Activated T-cell treated with anti-CD3 and anti-CD28 coated beads for 1 hour (primary cell): ENCODE data around the gene KIRREL3.

Experiments
- DNase-seq: peaks from one replicate; pipeline ENCODE4 v3.0.0-alpha.2; 2020; ENCODE audit warnings: low read depth

The KIRREL3 gene

GRCh38 chr11:126738295-126739031, 262.1 kb downstream of the KIRREL3 start:
- DNase-seq: no peak

GRCh38 chr11:126736682-126737572, 263.6 kb downstream of the KIRREL3 start:
- no peak for DNase-seq

- no peak for DNase-seq
Measured at GRCh38 chr11:126734752-126735151, 265.8 kb downstream of the KIRREL3 start.

- DNase-seq: no peak
Measured at GRCh38 chr11:126733685-126734084, 266.9 kb downstream of the KIRREL3 start.

- no peak for DNase-seq
Measured at GRCh38 chr11:126732981-126733380, 267.6 kb downstream of the KIRREL3 start.

- no peak for DNase-seq
Measured at GRCh38 chr11:126731576-126732142, 268.9 kb downstream of the KIRREL3 start.

GRCh38 chr11:126727381-126727780, 273.2 kb downstream of the KIRREL3 start:
- DNase-seq: no peak

GRCh38 chr11:126725521-126725920, 275.0 kb downstream of the KIRREL3 start:
- no peak for DNase-seq

- no peak for DNase-seq
Measured at GRCh38 chr11:126725043-126725442, 275.5 kb downstream of the KIRREL3 start.

- no peak for DNase-seq
Measured at GRCh38 chr11:126723665-126724045, 276.9 kb downstream of the KIRREL3 start.

GRCh38 chr11:126722956-126723664, 277.5 kb downstream of the KIRREL3 start:
- no peak for DNase-seq

- DNase-seq: no peak
Measured at GRCh38 chr11:126722006-126722736, 278.4 kb downstream of the KIRREL3 start.

- DNase-seq: no peak
Measured at GRCh38 chr11:126720539-126721235, 279.9 kb downstream of the KIRREL3 start.

GRCh38 chr11:126719740-126720139, 280.8 kb downstream of the KIRREL3 start:
- no peak for DNase-seq

GRCh38 chr11:126718276-126718675, 282.3 kb downstream of the KIRREL3 start:
- DNase-seq: no peak

- no peak for DNase-seq
Measured at GRCh38 chr11:126716456-126717083, 284.0 kb downstream of the KIRREL3 start.

GRCh38 chr11:126713806-126714205, 286.8 kb downstream of the KIRREL3 start:
- no peak for DNase-seq

GRCh38 chr11:126711977-126712625, 288.5 kb downstream of the KIRREL3 start:
- DNase-seq: no peak

GRCh38 chr11:126710804-126711399, 289.7 kb downstream of the KIRREL3 start:
- no peak for DNase-seq
